HG02642 (cell line): ENCODE measurements around the gene S100A7.

Experiments used
- ATAC-seq: cut with Tn5 transposase; IDR thresholded peaks from one replicate; pipeline ENCODE4 v1.9.1; 2021; ENCODE audit warnings: mild to moderate bottlenecking; ENCODE audit not compliant: unreplicated experiment, poor library complexity

S100A7 gene

GRCh38 chr1:153460551-153460950 lies at the start of gene S100A7:
S100A7 (minus strand) TSS chr1:153460651; CDS start chr1:153459013, 1,638 bp downstream.
- ATAC-seq: no peak

GRCh38 chr1:153509729-153510354 lies 49.4 kb upstream of the S100A7 start:
- no peak for ATAC-seq

GRCh38 chr1:153509036-153509435 lies 48.6 kb upstream of the S100A7 start:
- ATAC-seq: no peak

- ATAC-seq: no peak
These were observed 47.6 kb upstream of the S100A7 start for GRCh38 chr1:153507926-153508583.

GRCh38 chr1:153506831-153507413 lies 46.5 kb upstream of the S100A7 start:
- ATAC-seq: no peak

GRCh38 chr1:153506386-153506785 lies 45.9 kb upstream of the S100A7 start:
- ATAC-seq: no peak

GRCh38 chr1:153505576-153505975 lies 45.1 kb upstream of the S100A7 start:
- ATAC-seq: no peak

- ATAC-seq: no peak
These were observed 43.3 kb upstream of the S100A7 start for GRCh38 chr1:153503766-153504165.

GRCh38 chr1:153498746-153499145 lies 38.3 kb upstream of the S100A7 start:
- no peak for ATAC-seq

- ATAC-seq: no peak
These were observed 35.1 kb upstream of the S100A7 start for GRCh38 chr1:153495536-153495935.

GRCh38 chr1:153494976-153495535 lies 34.6 kb upstream of the S100A7 start:
- no peak for ATAC-seq

- no peak for ATAC-seq
These were observed 33.0 kb upstream of the S100A7 start for GRCh38 chr1:153493343-153493960.

GRCh38 chr1:153490272-153491051 lies 30.0 kb upstream of the S100A7 start:
- no peak for ATAC-seq

- no peak for ATAC-seq
These were observed 28.3 kb upstream of the S100A7 start for GRCh38 chr1:153488731-153489130.

GRCh38 chr1:153487707-153488106 lies 27.3 kb upstream of the S100A7 start:
- ATAC-seq: no peak

- no peak for ATAC-seq
These were observed 25.4 kb upstream of the S100A7 start for GRCh38 chr1:153485863-153486262.

- ATAC-seq: no peak
These were observed 23.3 kb upstream of the S100A7 start for GRCh38 chr1:153483776-153484175.

GRCh38 chr1:153481124-153481523 lies 20.7 kb upstream of the S100A7 start:
- ATAC-seq: no peak

- no peak for ATAC-seq
These were observed 18.5 kb upstream of the S100A7 start for GRCh38 chr1:153478692-153479618.
